Mesenteric fat pad (tissue), 1 donor: Measurements from ENCODE around the gene NANOS1. TPM values are rescaled to one million over a fixed set of nuclear protein-coding genes. Genes with fewer than 3 reads are reported as not detected.
A peak's percentile ranks its signal among the peaks of the same experiment; 100 is the strongest.

Experiments used
- DNase-seq: peaks from one replicate; pipeline ENCODE4 v3.0.0-alpha.2; 2020; ENCODE audit warnings: low spot score
- total RNA-seq: library from RNA; stranded (reverse); fragmentation: NEBNext Ultra II Directional; extraction: Animal tissue kit (Norgen Biotek cat#: 25700); gene quantifications from one replicate; pipeline ENCODE4 v1.2.1, GENCODE V29; 2021
- donor health status: DM: yes; HTN: yes; CAD: no.

Gene NANOS1
- total RNA-seq, 1 donor from 2014 or later, result 54.3 TPM

DNA sequence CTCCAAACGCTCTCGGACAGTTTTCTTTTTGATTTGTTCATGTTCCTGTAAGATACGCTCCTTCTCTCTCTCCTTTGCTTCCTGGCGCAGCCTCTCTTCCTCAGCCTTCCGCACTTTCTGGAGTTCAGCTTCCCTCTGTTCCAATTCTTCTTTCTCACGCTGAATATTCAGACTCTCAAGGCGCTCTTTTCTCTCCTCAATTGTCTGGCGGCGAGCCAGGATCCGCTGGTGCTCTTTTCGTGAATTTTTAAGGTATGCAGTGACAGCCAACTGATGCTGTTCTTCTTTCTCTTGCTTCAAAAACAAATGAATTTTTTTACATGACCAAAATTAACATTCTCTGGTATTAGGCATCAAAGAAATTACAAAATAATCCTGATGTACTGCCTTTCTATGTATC lies 28.5 kb downstream of the NANOS1 start:
- DNase-seq, result no peak

DNA sequence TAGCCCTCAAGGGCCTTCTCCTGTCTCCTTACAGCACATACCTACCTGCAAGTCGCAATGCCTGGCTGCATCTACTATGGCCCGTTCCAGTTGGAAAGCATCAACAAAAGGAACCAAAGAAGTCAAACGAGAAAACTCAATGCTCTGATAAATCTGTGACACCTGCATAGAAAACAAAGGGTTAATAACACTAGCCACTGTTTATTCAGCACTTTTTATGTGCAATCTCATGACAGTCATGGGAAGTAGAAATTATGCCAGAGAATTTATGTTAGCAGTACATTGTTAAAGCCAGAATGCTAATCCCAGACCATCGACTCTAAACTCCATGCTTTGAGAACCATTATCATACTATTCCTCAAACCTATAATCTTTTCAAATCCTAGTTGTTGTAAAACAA lies 30.0 kb downstream of the NANOS1 start:
- no peak for DNase-seq

DNA sequence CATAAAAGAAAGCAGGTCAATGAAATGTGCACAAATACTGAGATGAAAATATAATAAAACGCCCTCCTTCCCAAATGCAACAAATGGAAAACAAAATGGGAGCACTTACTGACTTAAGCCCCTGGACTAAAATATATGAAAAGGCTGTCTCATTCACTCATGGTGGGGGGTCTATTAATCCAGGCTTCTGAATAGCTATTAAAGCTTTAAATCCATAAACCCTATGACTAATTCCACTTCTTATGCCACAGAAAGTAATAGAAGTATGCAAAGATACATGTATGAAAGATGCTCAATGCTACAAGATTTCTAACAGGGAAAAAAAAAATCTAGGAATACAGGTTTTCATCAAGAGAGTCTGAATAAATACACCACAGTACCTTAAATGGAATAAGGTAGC lies 30.6 kb downstream of the NANOS1 start:
- no peak for DNase-seq

DNA sequence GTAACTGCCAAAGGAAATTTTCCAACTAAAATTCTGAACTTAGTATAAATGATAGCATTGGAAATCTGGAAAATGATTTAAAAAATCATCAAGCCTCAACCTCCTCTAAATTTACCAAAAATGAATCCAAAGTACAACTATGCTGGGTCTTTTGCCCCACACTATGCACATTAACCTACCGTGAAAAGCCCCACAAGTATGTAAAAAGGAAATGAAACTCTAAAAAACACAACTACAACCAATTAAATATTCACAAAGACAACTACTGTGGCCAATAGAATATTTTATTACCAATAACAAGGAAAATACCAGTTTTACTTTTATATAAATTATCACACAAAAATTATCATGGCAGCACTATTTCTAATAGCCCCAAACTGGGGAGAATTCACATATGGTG lies 31.8 kb downstream of the NANOS1 start:
- no peak for DNase-seq

DNA sequence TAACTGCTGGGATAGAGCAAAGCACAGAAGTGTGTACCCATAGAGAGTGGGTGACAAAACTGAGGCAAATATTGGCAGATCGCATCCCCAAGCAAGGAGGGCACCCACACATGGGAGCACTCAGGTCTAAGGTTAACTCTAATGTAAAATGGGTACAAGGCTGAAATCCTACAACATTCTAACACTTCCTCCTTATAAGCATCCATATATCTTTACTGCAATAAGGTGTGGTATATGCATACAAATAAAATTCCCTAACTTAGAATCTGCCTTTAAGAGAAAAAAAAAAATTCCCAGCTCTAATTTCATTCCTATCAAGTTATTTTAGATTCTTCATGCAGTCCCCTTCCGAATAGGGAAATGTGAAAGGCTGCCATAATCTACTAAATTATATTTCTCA lies 32.4 kb downstream of the NANOS1 start:
- DNase-seq, result no peak

DNA sequence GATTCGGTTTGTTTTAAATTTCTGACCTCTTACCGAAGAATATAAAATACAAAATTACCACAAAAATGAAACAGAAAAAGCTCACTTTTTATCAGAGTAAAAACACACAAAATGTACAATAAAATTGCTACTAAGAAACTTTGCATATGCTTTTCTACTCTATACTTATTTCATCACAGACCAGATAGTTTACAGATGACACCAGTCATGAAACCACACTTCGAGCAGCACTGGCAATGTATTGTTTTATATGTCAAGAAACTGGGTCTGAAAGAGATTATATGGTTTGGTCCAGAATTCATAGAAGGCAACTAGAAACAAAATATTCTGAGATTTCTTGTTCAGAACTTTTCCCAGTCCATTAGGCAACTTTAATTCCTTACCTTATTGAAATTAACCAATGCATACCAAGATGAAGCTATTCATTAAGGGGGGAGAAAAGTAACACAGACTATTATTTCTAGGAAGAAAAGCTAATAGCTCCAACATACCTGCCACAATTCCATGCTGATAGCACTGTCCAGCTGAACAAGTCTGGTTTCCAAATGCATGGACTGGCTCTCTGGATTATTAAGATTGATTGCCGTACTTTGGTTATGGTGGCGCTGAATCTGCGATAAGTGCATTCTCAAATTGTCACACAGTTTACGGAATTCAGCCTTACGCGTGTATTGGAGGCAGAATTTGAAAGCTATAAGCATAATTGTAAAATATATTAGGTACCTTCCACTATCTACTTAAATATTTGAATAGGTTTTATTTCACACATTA lies 41.1 kb downstream of the NANOS1 start:
- no peak for DNase-seq

DNA sequence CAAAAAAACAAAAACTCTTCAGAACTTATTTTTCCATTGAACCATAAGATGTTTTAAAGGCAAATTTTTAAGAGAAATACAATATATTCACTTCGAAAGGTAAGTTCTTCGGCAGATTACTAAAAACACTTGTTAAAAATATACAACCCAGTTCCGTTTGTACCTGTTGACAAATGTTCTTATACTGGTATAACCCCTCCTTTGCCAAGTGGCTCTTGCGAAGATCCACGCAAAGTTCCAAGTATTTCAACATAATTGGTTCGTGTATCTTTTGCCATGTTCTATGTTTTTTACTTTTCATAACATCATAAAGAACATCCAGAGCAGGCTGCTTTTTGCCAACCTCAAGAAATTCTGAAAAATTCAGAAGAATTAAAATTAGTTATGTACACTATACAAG lies 44.1 kb downstream of the NANOS1 start:
- DNase-seq, result no peak

DNA sequence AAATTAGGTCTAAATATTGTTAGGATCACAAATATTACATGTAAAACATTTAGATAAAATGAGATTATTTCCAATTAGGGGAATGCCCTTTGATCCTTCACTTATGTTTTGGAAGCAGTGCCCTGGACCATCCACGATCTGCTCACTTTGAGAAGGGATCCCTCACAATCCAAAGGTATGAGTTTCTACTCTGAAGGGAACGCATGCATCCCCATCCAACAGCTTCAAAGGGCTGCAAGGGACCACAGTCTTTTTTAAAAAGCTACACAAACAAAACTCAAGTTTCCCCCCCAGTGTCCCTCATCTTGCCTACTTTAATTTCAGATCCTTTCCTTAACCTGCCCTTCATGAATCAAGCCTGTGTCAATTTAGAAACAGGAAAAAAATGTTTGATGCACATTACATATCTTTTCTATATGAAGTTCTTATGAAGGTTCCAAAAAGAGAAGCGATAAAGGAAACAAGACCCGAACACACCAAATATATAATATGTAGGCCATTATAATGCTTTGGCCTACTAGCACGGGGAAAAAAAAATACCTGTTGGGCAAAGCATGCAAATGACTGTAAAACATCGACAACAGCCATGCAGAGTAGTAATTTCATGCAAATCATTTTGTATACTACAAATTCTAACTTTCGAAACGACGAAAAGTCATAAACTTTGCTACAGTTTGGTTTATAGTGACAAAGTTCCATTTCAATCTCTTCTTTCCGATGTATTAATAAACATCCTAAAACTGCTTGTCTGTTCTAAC lies 49.1 kb downstream of the NANOS1 start:
- DNase-seq, result no peak

DNA sequence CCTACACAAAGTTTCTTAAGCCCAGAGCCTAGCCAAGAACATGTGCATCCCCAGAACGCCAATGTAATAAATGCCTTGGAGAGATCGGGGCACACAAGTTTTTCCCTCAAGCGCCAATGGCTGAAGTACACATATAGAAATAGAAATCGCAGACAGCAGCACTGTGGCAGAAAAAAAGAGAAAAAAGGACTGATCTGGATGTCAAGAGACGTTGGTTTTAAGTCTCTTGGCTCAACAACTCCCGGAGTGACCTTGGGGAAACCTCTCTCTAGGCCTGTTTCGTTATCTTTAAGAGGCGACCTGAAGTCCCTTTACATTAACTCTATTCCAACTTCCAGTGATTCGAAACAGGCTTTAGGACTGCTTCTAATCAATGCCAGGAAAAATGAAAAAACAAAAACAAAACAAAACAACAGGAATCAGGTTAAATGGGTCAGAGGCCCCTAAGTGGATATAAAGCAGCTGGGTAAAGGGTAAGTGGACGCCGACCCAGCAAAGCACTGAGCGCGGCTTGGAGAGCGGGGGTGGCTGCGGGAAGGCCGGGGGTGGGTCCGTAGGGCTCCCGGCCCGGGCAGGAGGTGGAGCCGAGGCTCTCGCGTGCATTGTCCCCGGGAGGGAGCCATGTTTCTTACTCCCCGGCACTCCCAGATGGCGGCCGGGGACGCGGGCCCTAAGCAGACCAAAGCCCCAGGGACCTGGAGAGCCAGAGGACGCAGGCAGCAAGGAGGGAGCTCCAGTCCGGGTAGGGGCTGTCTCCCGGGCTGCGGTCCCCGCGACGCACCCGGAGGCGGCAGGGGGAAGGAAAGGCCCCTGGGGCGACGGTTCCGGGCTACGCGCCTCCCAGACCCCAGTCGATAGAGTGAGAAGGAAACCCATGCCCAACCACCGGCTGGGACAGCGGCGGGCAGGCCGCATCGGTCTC lies 50.3 kb downstream of the NANOS1 start:
- DNase-seq, result peak; percentile 90

DNA sequence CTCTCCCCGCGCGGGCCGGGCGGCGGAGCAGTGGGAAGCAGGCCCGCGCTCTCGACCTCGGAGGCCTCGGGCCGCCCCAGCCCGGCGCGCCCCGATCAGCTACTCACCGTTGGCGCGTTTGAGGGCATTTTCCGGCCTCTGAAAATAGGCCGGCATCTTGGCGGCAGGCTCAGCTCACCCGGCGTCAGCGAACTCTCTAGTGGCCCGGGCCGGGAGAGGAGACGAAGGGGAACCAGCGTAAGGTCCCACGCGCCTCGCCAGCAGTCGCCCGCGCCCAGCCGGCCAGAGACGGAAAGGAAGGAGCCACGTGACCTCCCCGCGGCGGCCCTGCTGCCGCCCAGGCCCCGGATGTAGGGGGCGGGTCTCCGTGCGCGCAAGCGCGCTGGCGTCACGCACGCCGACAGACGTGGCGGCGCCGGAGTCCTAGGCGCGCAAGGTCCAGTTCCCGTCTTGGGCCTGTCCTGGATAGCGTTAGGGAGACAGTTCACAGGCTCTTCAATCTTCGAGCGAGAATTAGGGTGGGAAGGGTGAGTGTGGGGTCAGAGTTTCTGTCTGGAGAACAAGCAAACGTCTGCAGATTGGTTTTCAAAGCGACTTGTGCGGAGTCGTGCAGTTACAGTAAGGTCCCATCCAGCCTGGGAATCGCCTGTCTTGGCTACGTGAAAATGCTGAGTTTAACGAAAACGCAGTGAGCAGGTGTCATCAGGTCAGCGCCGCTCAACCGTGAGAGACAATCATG lies 51.2 kb downstream of the NANOS1 start, which contains the start of gene EIF3A:
Gene EIF3A (minus strand): TSS at position 297 of the 739 bp plus-strand sequence. CDS start 141 bp downstream, at position 156.
- peak; percentile 99 for DNase-seq

Other genes starting within 250 kb of the NANOS1 start
- 159 TPM for gene EIF3A, start 51.1 kb downstream of the NANOS1 start, total RNA-seq
- 49.4 TPM for gene DENND10, start 74.4 kb downstream of the NANOS1 start, total RNA-seq
- 18.5 TPM for gene SFXN4, start 136.0 kb downstream of the NANOS1 start, total RNA-seq
- 141 TPM for gene PRDX3, start 149.1 kb downstream of the NANOS1 start, total RNA-seq
- 20.2 TPM for gene GRK5, start 177.9 kb downstream of the NANOS1 start, total RNA-seq